SK-N-SH treated with all-trans-retinoic acid at 6 μM for 48 hours (cell line): ENCODE data around the gene NPTX1.

Experiments
- ATAC-seq: fragments of 200-7000 bp; cut with Tn5 transposase; 3 replicates; pipeline ENCODE4 v1.9.1; 2020; ENCODE audit warnings: mild to moderate bottlenecking, moderate library complexity
- BACH2 ChIP-seq: fragments of 250-450 bp; sonication (Bioruptor Pico); IDR thresholded peaks from 2 replicates; pipeline ENCODE4 v1.9.0; 2021; ENCODE audit warnings: mild to moderate bottlenecking, borderline replicate concordance
- CSDC2 ChIP-seq: fragments of 250-450 bp; sonication (Bioruptor Pico); IDR thresholded peaks from 2 replicates; pipeline ENCODE4 v1.5.0; 2020; ENCODE audit warnings: mild to moderate bottlenecking, moderate library complexity
- GLIS3 ChIP-seq: fragments of 250-450 bp; sonication (Bioruptor Pico); IDR thresholded peaks from 2 replicates; pipeline ENCODE4 v1.5.0; 2020; ENCODE audit warnings: mild to moderate bottlenecking, moderate library complexity
- ISL1 ChIP-seq: fragments of 250-450 bp; sonication (Bioruptor Pico); IDR thresholded peaks from 2 replicates; pipeline ENCODE4 v2.1.2; 2022; ENCODE audit warnings: mild to moderate bottlenecking, moderate library complexity
- OSR1 ChIP-seq: fragments of 250-450 bp; sonication (Bioruptor Pico); IDR thresholded peaks from 2 replicates; pipeline ENCODE4 v1.8.0; 2022; ENCODE audit warnings: moderate library complexity, mild to moderate bottlenecking, inconsistent platforms
- PATZ1 ChIP-seq: fragments of 250-450 bp; sonication (Bioruptor Pico); IDR thresholded peaks from 2 replicates; pipeline ENCODE4 v1.8.0; 2020; ENCODE audit warnings: mild to moderate bottlenecking, moderate library complexity, borderline replicate concordance
- SNAI2 ChIP-seq: fragments of 250-450 bp; sonication (Bioruptor Pico); IDR thresholded peaks from 2 replicates; pipeline ENCODE4 v1.5.0; 2020; ENCODE audit warnings: mild to moderate bottlenecking, moderate library complexity
- TCF4 ChIP-seq: fragments of 250-450 bp; sonication (Bioruptor Pico); IDR thresholded peaks from 2 replicates; pipeline ENCODE4 v1.8.0; 2021; ENCODE audit warnings: mild to moderate bottlenecking, moderate library complexity, borderline replicate concordance
- TOX ChIP-seq: fragments of 250-450 bp; sonication (Bioruptor Pico); IDR thresholded peaks from 2 replicates; pipeline ENCODE4 v1.8.0; 2021; ENCODE audit warnings: mild to moderate bottlenecking, moderate library complexity, borderline replicate concordance
- TSHZ2 ChIP-seq: fragments of 250-450 bp; sonication (Bioruptor Pico); IDR thresholded peaks from 2 replicates; pipeline ENCODE4 v1.5.0; 2020; ENCODE audit warnings: mild to moderate bottlenecking, moderate library complexity
- ZC3H10 ChIP-seq: fragments of 250-450 bp; sonication (Bioruptor Pico); IDR thresholded peaks from 2 replicates; pipeline ENCODE4 v1.5.1; 2021; ENCODE audit warnings: mild to moderate bottlenecking, moderate library complexity
- ZFP3 ChIP-seq: fragments of 250-450 bp; sonication (Bioruptor Pico); IDR thresholded peaks from 2 replicates; pipeline ENCODE4 v1.5.0; 2020; ENCODE audit warnings: mild to moderate bottlenecking, moderate library complexity
- ZFP30 ChIP-seq: fragments of 450-650 bp; formaldehyde crosslinking; IDR thresholded peaks from 2 replicates; pipeline ENCODE4 v1.5.0; 2022; ENCODE audit warnings: mild to moderate bottlenecking, moderate library complexity
- ZNF565 ChIP-seq: fragments of 450-650 bp; formaldehyde crosslinking; conservative IDR thresholded peaks from 2 replicates; pipeline ENCODE4 v1.5.0; 2020; ENCODE audit warnings: low read depth, mild to moderate bottlenecking, moderate library complexity
- ZNF8 ChIP-seq: fragments of 450-650 bp; formaldehyde crosslinking; IDR thresholded peaks from 2 replicates; pipeline ENCODE4 v1.5.0; 2020; ENCODE audit warnings: mild to moderate bottlenecking, moderate library complexity
- TF ChIP-seq, protein P1 (sequence below): fragments of 250-450 bp; sonication (Bioruptor Pico); IDR thresholded peaks from 2 replicates; pipeline ENCODE4 v1.5.1; 2021; ENCODE audit warnings: mild to moderate bottlenecking, moderate library complexity

The NPTX1 gene

GRCh38 chr17:80466188-80466705, 10.2 kb downstream of the NPTX1 start:
- TF ChIP-seq ZFP3 (CRISPR knock-in tag): no peak
- TF ChIP-seq ZNF8 (CRISPR knock-in tag): no peak
- TF ChIP-seq, protein P1, sequence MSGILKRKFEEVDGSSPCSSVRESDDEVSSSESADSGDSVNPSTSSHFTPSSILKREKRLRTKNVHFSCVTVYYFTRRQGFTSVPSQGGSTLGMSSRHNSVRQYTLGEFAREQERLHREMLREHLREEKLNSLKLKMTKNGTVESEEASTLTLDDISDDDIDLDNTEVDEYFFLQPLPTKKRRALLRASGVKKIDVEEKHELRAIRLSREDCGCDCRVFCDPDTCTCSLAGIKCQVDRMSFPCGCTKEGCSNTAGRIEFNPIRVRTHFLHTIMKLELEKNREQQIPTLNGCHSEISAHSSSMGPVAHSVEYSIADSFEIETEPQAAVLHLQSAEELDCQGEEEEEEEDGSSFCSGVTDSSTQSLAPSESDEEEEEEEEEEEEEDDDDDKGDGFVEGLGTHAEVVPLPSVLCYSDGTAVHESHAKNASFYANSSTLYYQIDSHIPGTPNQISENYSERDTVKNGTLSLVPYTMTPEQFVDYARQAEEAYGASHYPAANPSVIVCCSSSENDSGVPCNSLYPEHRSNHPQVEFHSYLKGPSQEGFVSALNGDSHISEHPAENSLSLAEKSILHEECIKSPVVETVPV (CRISPR knock-in tag): no peak
- no peak for TF ChIP-seq OSR1
- TF ChIP-seq, all 23 proteins: peak for 0
- ATAC-seq: no peak

DNA sequence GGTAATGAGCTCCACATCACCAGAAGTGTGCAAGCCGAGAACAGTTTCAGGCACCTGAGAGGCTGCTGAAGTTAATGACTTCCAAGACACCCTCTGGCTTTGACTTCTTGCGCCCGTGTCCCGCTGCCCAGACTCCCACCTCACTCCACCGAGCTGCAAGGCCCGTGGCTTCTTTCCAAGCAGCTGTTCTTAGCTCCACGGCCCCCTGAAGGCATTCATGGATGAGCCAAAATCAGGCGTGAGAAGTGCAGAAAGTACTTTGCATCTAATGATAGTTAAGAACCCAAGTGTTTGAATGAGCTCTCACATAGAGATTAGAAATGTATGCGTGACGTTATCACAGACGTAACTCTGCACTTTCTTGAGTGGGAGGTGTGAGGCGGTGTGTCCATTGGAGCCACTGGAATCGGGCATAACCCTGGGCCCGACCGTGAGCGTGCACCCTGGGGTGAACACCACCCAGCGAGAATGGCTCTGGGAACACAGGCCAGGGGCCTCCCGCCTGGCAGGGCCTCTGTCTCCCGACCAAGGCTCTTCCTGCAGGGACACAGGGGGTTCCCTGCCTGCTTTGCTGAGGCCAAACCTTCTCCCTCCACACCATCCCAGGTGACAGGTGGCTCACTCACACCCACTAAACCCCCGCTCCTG, 11.0 kb downstream of the NPTX1 start:
- TF ChIP-seq TSHZ2: no peak
- no peak for TF ChIP-seq TOX (CRISPR knock-in tag)
- TF ChIP-seq PATZ1 (CRISPR knock-in tag): no peak
- TF ChIP-seq ZNF8 (CRISPR knock-in tag): no peak
- no peak for TF ChIP-seq ZC3H10
- no peak for TF ChIP-seq CSDC2
- TF ChIP-seq ZNF565 (CRISPR knock-in tag): no peak
- TF ChIP-seq ISL1: no peak
- no peak for TF ChIP-seq GLIS3 (CRISPR knock-in tag)
- TF ChIP-seq TCF4 (CRISPR knock-in tag): no peak
- TF ChIP-seq, all 23 proteins: peak for 0
- ATAC-seq: no peak

DNA sequence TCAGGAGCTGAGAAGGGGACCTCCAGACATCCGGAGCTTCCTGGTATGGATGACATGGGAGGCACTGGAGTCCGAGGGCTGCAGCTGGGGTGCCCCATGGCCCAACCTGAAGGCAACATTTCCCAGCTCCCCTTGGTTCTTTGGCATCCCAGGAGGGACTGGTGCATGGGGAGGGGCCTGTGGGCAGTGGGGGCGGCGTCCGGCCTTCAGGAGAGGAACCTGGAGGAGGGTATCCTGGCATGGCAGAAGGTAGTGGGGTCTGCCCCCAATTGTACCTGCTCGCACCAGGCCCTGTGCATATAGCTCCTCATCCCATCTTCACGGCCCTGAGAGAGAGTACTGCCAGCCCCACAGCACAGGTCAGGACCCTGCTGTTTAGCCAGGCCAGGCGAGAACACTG, 11.9 kb downstream of the NPTX1 start:
- ATAC-seq: no peak
- TF ChIP-seq, protein P1 (CRISPR knock-in tag): no peak
- no peak for TF ChIP-seq TCF4 (CRISPR knock-in tag)
- no peak for TF ChIP-seq ZNF8 (CRISPR knock-in tag)
- no peak for TF ChIP-seq ZFP30 (CRISPR knock-in tag)
- no peak for TF ChIP-seq SNAI2 (CRISPR knock-in tag)
- TF ChIP-seq GLIS3 (CRISPR knock-in tag): no peak
- TF ChIP-seq TOX (CRISPR knock-in tag): no peak
- TF ChIP-seq ZFP3 (CRISPR knock-in tag): no peak
- TF ChIP-seq ISL1: no peak
- TF ChIP-seq ZC3H10: no peak
- TF ChIP-seq OSR1: no peak

- TF ChIP-seq TCF4 (CRISPR knock-in tag) (no peak), SNAI2 (CRISPR knock-in tag) (no peak), ZC3H10 (no peak), ISL1 (no peak), ZFP3 (CRISPR knock-in tag) (no peak), BACH2 (no peak), ZFP30 (CRISPR knock-in tag) (no peak), OSR1 (no peak), ZNF565 (CRISPR knock-in tag) (no peak), CSDC2 (no peak)
- no peak for ATAC-seq
Measured at GRCh38 chr17:80463784-80464400, 12.5 kb downstream of the NPTX1 start.
